GM12878 (cell line): ENCODE results near the gene SECISBP2. TPM values are rescaled to one million over a fixed set of nuclear protein-coding genes. Genes with fewer than 3 reads are reported as not detected.
"Not testable (repeated sequence)": the region's sequence is repeated elsewhere in the genome, so short reads cannot be mapped to it uniquely, and the experiment has no call there.

Source experiments
- ATAC-seq: fragments of 200-7000 bp; cut with Tn5 transposase; 3 replicates; pipeline ENCODE4 v1.9.1; 2020; ENCODE audit warnings: mild to moderate bottlenecking, moderate library complexity
- BruUV-seq: library from RNA; stranded (reverse); fragments of 400-500 nt; replicated peaks from 2 replicates; lab custom pipeline; 2021; lab: Mats Ljungman, UMichigan
- CTCF ChIA-PET: fragments of 300-600 bp; sonication (Branson Sonifier 250); formaldehyde crosslinking; extraction: SDS; loops from one replicate; lab custom pipeline; 2021; ENCODE audit warnings: inconsistent platforms; lab: Yijun Ruan, JAX
- POLR2A ChIA-PET: fragments of 350-600 bp; formaldehyde crosslinking; extraction: SDS; loops from one replicate; lab custom pipeline; 2021; ENCODE audit warnings: inconsistent platforms; lab: Charles Lee
- RAD21 ChIA-PET: fragments of 300-600 bp; sonication (Branson Sonifier 250); formaldehyde crosslinking; loops from one replicate; lab custom pipeline; 2023; ENCODE audit warnings: antibody characterized with exemption; ENCODE audit not compliant: unreplicated experiment; lab: Charles Lee
- SMC1A ChIA-PET: fragments of 300-600 bp; sonication (Branson Sonifier 250); formaldehyde crosslinking; loops from one replicate; lab custom pipeline; 2023; ENCODE audit not compliant: unreplicated experiment, uncharacterized antibody; lab: Charles Lee
- DNase-seq: peaks from one replicate; pipeline ENCODE4 v3.0.0-alpha.2; 2011; ENCODE audit warnings: low read depth, low spot score
- FAIRE-seq: peaks from 3 replicates; lab custom pipeline; 2011; peaks lifted over from hg19 to GRCh38; lab: Jason Lieb, UNC
- H2AFZ ChIP-seq: 2 replicates; pipeline ENCODE4 v1.6.0; 2011; ENCODE audit warnings: low read depth, low read length, control low read depth; ENCODE audit not compliant: control insufficient read depth
- H3K27ac ChIP-seq: 2 replicates; pipeline ENCODE4 v1.5.1; 2011; ENCODE audit warnings: control low read depth; ENCODE audit not compliant: control insufficient read depth, insufficient read depth
- H3K27me3 ChIP-seq, 2 experiments: replicated peaks in 1 of 2; 2 replicates each; pipeline versions ENCODE4 v1.6.0 to v1.6.1; 2011; ENCODE audit warnings: low read length in 1 of 2; ENCODE audit not compliant: control insufficient read depth in 2 of 2, insufficient read depth in 2 of 2
- H3K36me3 ChIP-seq, 2 experiments: 2 replicates each; pipeline ENCODE4 v1.5.1; 2011; ENCODE audit warnings: low read length in 1 of 2; ENCODE audit not compliant: control insufficient read depth in 2 of 2, insufficient read depth in 2 of 2
- H3K4me1 ChIP-seq: 2 replicates; pipeline ENCODE4 v1.6.1; 2011; ENCODE audit warnings: mild to moderate bottlenecking, low read length, moderate library complexity, mixed read lengths; ENCODE audit not compliant: control insufficient read depth, insufficient read depth
- H3K4me2 ChIP-seq: 2 replicates; pipeline ENCODE4 v1.6.0; 2011; ENCODE audit warnings: control low read depth; ENCODE audit not compliant: control insufficient read depth, insufficient read depth
- H3K4me3 ChIP-seq: fragments of 200-600 bp; sonication (generic); 2 replicates; pipeline ENCODE4 v1.5.1; 2016
- H3K79me2 ChIP-seq: 2 replicates; pipeline ENCODE4 v1.6.0; 2011; ENCODE audit warnings: low read length; ENCODE audit not compliant: control insufficient read depth, insufficient read depth
- H3K9ac ChIP-seq: 2 replicates; pipeline ENCODE4 v1.8.0; 2011; ENCODE audit warnings: low read length, control low read depth, mixed read lengths; ENCODE audit not compliant: control insufficient read depth, insufficient read depth
- H3K9me3 ChIP-seq: replicated peaks from 3 replicates; pipeline ENCODE4 v1.5.1; 2011; ENCODE audit warnings: mild to moderate bottlenecking, low read length; ENCODE audit not compliant: control insufficient read depth, insufficient read depth
- H4K20me1 ChIP-seq: 2 replicates; pipeline ENCODE4 v1.6.0; 2011; ENCODE audit not compliant: control insufficient read depth, insufficient read depth
- ATF2 ChIP-seq: IDR thresholded peaks from 2 replicates; pipeline ENCODE4 v1.6.1; 2012; ENCODE audit warnings: low read length, inconsistent platforms
- CEBPZ ChIP-seq: fragments of 150-350 bp; IDR thresholded peaks from 2 replicates; pipeline ENCODE4 v1.6.1; 2016; ENCODE audit warnings: low read depth, low read length
- FOXK2 ChIP-seq: fragments of 450-650 bp; IDR thresholded peaks from 2 replicates; pipeline ENCODE4 v1.6.1; 2017; ENCODE audit warnings: mild to moderate bottlenecking, moderate library complexity
- NFIC ChIP-seq: IDR thresholded peaks from 2 replicates; pipeline ENCODE4 v1.6.1; 2012; ENCODE audit warnings: low read depth, mild to moderate bottlenecking, inconsistent platforms, low read length, moderate library complexity
- PAX8 ChIP-seq: fragments of 450-650 bp; IDR thresholded peaks from 2 replicates; pipeline ENCODE4 v1.6.1; 2017; ENCODE audit warnings: mild to moderate bottlenecking, moderate library complexity
- RAD21 ChIP-seq: IDR thresholded peaks from 2 replicates; pipeline ENCODE4 v1.6.1; 2011; ENCODE audit warnings: mild to moderate bottlenecking, low read depth, low read length, moderate library complexity; ENCODE audit not compliant: insufficient read depth
- STAT3 ChIP-seq: IDR thresholded peaks from 2 replicates; pipeline ENCODE4 v1.6.1; 2011; ENCODE audit warnings: low read depth, low read length, improper control_type of control experiment
- TAF1 ChIP-seq: IDR thresholded peaks from 2 replicates; pipeline ENCODE4 v1.6.1; 2011; ENCODE audit warnings: mild to moderate bottlenecking, low read depth, low read length, borderline replicate concordance
- ZZZ3 ChIP-seq: IDR thresholded peaks from 2 replicates; pipeline ENCODE4 v1.6.1; 2011; ENCODE audit warnings: low read depth; ENCODE audit not compliant: control insufficient read depth, insufficient read length
- WGBS: methylation state at CpG from one replicate; pipeline ENCODE4 v1.1.6; 2016; ENCODE audit warnings: low lambda C conversion rate; ENCODE audit not compliant: insufficient replicate concordance, insufficient coverage; ENCODE audit errors: missing lambda C conversion rate; 5-methylcytosine and 5-hydroxymethylcytosine counted together
- in situ Hi-C: fragments of 300-500 bp; cut with MboI; formaldehyde crosslinking; loops from 9 replicates; pipeline ENCODE4 v1.14.3; 2018; ENCODE audit warnings: mixed read lengths
- intact Hi-C: fragments of 100-400 bp; cut with micrococcal nuclease; formaldehyde crosslinking; loops from one replicate; pipeline ENCODE4 v1.14.2; 2022; ENCODE audit not compliant: unreplicated experiment
- polyA plus RNA-seq, 11 experiments: library from polyadenylated mRNA; depleted of rRNA in 4 of 11; unstranded in 6 of 11; stranded (reverse) in 5 of 11; fragments of >200 nt; fragmentation: Nextera tagmentation in 4 of 11; fragmentation: Illumina TruSeq in 1 of 11; extraction: Ambion mirVana in 4 of 11; extraction: Trizol in 1 of 11; gene quantifications; 1 replicate in 1 of 11; 2 replicates in 10 of 11; pipeline versions ENCODE4 v1.2.1 to v1.2.3, GENCODE V29; 2011 to 2016; ENCODE audit warnings: inconsistent platforms in 2 of 11, missing spikeins in 2 of 11, low read depth in 1 of 11
- total RNA-seq, 4 experiments: library from RNA; depleted of rRNA in 3 of 4; stranded (reverse); fragments of >200 nt in 3 of 4; fragmentation: Illumina TruSeq in 1 of 4; extraction: Trizol in 1 of 4; gene quantifications; 2 replicates each; pipeline versions ENCODE4 v1.2.1 to v1.2.3, GENCODE V29; 2013 to 2021
- TF ChIP-seq, protein P1 (sequence below): IDR thresholded peaks from 2 replicates; pipeline ENCODE4 v1.6.1; 2012; ENCODE audit warnings: low read depth, low read length, improper control_type of control experiment

Gene SECISBP2
- total and polyA plus RNA-seq, 10 of the 15 experiments (the other 5 are each of a cell fraction or from before 2014, with no cell fraction given): 4.6 to 50.5 (median 31.9) TPM

DNA sequence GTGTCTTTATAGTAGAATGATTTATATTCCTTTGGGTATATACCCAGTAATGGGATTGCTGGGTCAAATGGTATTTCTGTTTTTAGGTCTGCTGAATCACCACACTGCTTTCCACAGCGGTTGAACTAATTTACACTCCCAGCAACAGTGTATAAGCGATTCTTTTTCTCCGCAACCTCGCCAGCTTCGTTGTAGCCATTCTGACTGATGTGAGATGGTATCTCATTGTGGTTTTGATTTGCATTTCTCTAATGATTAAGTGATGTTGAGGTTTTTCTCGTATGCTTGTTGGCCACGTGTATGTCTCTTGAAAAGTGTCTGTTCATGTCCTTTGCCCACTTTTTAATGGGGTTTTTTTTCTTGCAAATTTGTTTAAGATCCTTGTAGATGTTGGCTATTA lies 25.5 kb downstream of the SECISBP2 start:
- H3K4me3 ChIP-seq, H3K4me2 ChIP-seq, SMC1A ChIA-PET, in situ Hi-C loops, DNase-seq, H3K79me2 ChIP-seq, H3K9ac ChIP-seq, BruUV-seq, CTCF ChIA-PET, ATAC-seq, intact Hi-C loops, H3K27me3 ChIP-seq, FAIRE-seq, POLR2A ChIA-PET, H4K20me1 ChIP-seq, H2AFZ ChIP-seq, H3K27ac ChIP-seq, H3K9me3 ChIP-seq: not testable (repeated sequence)
- WGBS: 74% methylated on average over 7 of the region's 7 CpGs
- peaks cover 20% of the 10 kb centered on the region for H3K4me1 ChIP-seq
- peaks cover 14 to 32% of the 10 kb centered on the region in 2 experiments for H3K36me3 ChIP-seq
- RAD21 ChIA-PET: interaction anchor here (1.0 kb wide), 1 partner anchor 221 kb away, joined by 3 read pairs; no protein-coding TSS in a partner anchor

DNA sequence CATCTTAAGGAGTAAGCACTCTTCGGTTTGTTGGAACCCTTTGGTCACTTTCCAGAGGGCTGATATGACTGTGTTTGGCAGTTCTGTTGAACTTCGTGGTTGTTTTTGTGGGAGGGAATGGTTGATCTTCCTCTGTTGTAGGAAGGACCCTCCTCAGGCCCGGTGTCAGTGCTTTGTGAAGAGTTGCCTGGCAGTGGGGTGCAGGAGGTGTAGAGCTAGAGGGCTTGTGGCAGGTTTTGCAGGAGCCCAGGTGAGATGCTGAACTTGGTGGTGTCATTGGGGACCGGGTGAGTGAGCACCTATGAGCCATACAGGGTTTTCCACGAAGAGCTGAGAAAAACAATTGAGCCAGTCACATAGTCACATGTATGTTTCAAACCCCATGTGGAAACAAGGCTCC lies 27.2 kb downstream of the SECISBP2 start:
- SMC1A ChIA-PET: no interaction called here
- Histone ChIP-seq H4K20me1 (no peaks in the 10 kb centered on the region), H3K4me2 (no peak overlapping the region), H3K4me3 (no peak overlapping the region), H3K9me3 (peaks cover 2% of the 10 kb centered on the region; the same call in 1 of the 3 replicates), H3K27me3 (no peaks in the 10 kb centered on the region)
- TF ChIP-seq, protein P1, sequence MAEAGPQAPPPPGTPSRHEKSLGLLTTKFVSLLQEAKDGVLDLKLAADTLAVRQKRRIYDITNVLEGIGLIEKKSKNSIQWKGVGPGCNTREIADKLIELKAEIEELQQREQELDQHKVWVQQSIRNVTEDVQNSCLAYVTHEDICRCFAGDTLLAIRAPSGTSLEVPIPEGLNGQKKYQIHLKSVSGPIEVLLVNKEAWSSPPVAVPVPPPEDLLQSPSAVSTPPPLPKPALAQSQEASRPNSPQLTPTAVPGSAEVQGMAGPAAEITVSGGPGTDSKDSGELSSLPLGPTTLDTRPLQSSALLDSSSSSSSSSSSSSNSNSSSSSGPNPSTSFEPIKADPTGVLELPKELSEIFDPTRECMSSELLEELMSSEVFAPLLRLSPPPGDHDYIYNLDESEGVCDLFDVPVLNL: no peak
- TF ChIP-seq TAF1 (no peak), ATF2 (no peak), STAT3 (no peak), PAX8 (no peak), NFIC (no peak), RAD21 (no peak), ZZZ3 (no peak), FOXK2 (no peak), CEBPZ (no peak)
- TF ChIP-seq, all 136 proteins: peak for 0
- FAIRE-seq: no peak
- peaks cover 6% of the 10 kb centered on the region for H3K4me1 ChIP-seq
- CTCF ChIA-PET: no interaction called here
- no peak for DNase-seq
- H3K36me3 ChIP-seq: peaks cover 21 to 32% of the 10 kb centered on the region in 2 experiments
- intact Hi-C loops (no loop called here), in situ Hi-C loops (no loop called here)
- 87% methylated on average over 5 of the region's 5 CpGs for WGBS
- no peaks in the 10 kb centered on the region for H3K79me2 ChIP-seq
- no peak for ATAC-seq
- H2AFZ ChIP-seq: no peak overlapping the region
- POLR2A ChIA-PET: no interaction called here
- H3K27ac ChIP-seq: no peak overlapping the region
- RAD21 ChIA-PET: no interaction called here
- BruUV-seq: no TSS peak
- H3K9ac ChIP-seq: no peak overlapping the region
